HG02623 (cell line): ENCODE measurements around the gene ANKRD34A.

ENCODE experiments used
- ATAC-seq: cut with Tn5 transposase; IDR thresholded peaks from one replicate; pipeline ENCODE4 v1.9.1; 2021; ENCODE audit warnings: moderate library complexity; ENCODE audit not compliant: unreplicated experiment

ANKRD34A gene

GRCh38 chr1:145964328-145965118 lies at the start of gene ANKRD34A, which contains the start of gene POLR3GL:
Gene ANKRD34A, minus strand, starts transcription at chr1:145964575. Its CDS starts 2,816 bp downstream, at chr1:145961759.
Gene POLR3GL, plus strand, starts transcription at chr1:145964690. Its CDS starts 10,176 bp downstream, at chr1:145974866.
- ATAC-seq: peak; percentile 92

GRCh38 chr1:146013559-146013922 lies 49.2 kb upstream of the ANKRD34A start:
- no peak for ATAC-seq

DNA sequence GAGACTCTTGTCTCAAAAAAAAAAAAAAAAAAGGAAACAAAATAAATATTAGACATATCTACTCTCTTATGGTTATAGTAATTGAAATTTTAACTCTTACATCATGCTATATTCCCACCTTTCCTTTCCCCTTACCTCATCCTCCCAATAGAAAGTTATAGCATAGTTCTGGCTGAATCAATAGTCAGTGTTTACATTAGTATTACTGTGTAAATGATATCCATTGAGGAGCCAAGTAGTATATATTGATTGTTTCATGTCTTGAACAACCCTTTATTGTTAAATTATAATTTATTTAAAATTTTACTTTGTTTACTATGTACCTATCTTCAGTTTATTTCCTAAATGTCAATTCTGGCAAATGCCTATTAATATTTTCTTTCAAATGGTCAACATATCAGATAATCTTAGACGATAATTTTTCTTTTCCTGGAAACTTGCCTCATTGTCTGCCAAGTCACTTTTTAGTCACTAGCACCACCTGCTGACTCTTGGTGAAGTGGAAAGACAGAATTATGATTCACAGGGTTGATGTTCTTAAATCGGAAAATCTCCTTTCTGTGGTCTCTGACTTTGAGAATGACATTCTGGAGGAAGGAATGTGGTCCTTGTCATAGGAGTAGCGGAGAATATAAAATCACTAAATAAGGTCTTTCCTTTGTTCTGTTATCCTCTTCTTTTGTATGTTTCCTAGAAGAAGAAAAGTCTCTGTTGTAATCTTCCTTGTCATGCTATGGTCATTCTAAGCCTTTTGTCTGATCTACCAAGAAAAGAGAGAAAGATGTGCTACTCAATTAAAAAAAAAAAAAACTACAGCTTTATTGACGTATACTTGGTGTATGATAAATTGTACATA lies 48.6 kb upstream of the ANKRD34A start:
- no peak for ATAC-seq

GRCh38 chr1:146010126-146010738 lies 45.9 kb upstream of the ANKRD34A start:
- ATAC-seq: no peak

- no peak for ATAC-seq
These were observed 43.2 kb upstream of the ANKRD34A start for GRCh38 chr1:146007489-146008133.

- no peak for ATAC-seq
These were observed 37.3 kb upstream of the ANKRD34A start for GRCh38 chr1:146001709-146002108.

DNA sequence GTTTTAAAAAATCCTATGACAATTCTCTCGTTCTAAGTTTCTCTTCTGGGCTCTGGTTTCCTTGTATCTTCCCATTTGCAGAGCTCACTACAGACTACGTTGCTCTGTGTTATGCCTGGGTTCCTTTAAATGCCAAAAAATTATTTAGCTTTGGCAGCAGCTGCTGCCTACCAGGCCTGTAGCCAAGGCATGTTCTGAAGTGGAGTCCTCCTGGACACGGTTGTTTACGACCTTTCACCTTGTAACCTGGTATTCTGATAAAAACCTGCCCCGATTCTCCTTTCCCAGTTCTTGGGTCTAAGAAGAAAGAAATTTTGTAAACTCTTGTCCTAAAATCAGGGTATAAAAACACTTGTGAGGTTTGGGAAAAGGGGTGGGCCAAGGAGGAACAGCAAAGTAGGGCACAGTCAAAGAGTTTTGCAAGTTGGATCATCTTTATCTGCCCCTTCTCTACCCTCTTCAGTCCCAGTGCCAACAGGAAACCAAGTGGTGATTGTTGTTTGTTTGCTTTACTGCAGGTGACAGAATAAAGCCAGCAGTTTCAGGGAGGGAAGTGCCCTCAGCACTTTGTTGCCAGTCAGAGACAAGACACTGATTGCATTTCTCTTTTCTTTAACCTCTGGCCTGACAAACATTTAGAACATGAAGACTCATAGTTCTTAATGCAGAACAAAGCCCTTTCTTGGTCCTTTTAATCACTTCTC lies 35.1 kb upstream of the ANKRD34A start:
- no peak for ATAC-seq

GRCh38 chr1:145997718-145998023 lies 33.3 kb upstream of the ANKRD34A start:
- no peak for ATAC-seq

DNA sequence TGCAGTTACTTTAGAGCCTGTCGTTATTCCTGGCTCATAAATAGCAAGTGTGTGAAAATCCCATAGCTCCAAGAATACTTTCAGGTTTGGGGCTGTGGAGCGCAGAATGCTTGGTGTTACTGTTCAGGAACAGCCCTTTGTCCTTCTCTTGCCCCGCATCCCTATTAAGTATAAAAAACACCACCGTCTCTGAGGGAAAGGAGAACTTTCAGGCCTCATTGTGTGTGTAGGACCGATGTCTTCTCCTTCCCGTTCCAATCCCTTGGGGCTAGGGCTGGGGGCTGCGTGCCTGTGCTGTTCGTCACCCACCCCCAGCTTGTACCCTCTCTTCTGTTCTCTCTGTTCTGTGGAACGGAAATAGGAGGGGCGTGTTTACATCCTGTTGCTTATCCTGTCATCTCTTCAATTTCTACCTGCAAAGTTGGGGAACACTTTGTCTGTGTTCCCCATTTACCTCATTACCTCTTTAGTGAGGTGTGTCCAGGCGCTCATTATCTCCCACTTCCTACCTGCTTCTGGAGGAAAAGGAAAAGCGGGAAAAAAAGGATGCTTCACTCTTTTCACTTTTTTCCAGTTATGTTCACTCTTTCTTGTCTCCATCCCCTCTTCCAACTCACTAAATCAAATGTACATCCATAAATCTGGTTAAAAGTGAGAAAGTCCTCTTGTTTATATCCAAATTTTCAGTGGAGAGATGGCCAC lies 32.8 kb upstream of the ANKRD34A start:
- ATAC-seq: no peak

GRCh38 chr1:145996433-145997015 lies 32.1 kb upstream of the ANKRD34A start, which contains the start of gene TXNIP:
Gene TXNIP, minus strand, starts transcription at chr1:145996579. Its CDS starts 313 bp downstream, at chr1:145996266.
- peak; percentile 92 for ATAC-seq

- ATAC-seq: no peak
These were observed 31.6 kb upstream of the ANKRD34A start for GRCh38 chr1:145995964-145996432.

- ATAC-seq: no peak
These were observed 30.9 kb upstream of the ANKRD34A start for GRCh38 chr1:145995148-145995881.

GRCh38 chr1:145994391-145995120 lies 30.2 kb upstream of the ANKRD34A start:
- ATAC-seq: no peak

GRCh38 chr1:145993618-145994390 lies 29.4 kb upstream of the ANKRD34A start:
- ATAC-seq: no peak

GRCh38 chr1:145992958-145993617 lies 28.7 kb upstream of the ANKRD34A start:
- no peak for ATAC-seq

GRCh38 chr1:145992502-145992936 lies 28.1 kb upstream of the ANKRD34A start:
- no peak for ATAC-seq
